NCI-H524 (cell line): ENCODE measurements around the gene NEU1.
A peak's percentile ranks its signal among the peaks of the same experiment; 100 is the strongest.
"Not testable (repeated sequence)": the region's sequence is repeated elsewhere in the genome, so short reads cannot be mapped to it uniquely, and the experiment has no call there.

Source experiments
- DNase-seq, 2 experiments: peaks; one replicate each; lab custom pipeline; 2025; lab: John Stamatoyannopoulos, UW

NEU1 gene

GRCh38 chr6:31817929-31818511, 44.6 kb downstream of the NEU1 start:
- DNase-seq = not testable (repeated sequence)

DNA sequence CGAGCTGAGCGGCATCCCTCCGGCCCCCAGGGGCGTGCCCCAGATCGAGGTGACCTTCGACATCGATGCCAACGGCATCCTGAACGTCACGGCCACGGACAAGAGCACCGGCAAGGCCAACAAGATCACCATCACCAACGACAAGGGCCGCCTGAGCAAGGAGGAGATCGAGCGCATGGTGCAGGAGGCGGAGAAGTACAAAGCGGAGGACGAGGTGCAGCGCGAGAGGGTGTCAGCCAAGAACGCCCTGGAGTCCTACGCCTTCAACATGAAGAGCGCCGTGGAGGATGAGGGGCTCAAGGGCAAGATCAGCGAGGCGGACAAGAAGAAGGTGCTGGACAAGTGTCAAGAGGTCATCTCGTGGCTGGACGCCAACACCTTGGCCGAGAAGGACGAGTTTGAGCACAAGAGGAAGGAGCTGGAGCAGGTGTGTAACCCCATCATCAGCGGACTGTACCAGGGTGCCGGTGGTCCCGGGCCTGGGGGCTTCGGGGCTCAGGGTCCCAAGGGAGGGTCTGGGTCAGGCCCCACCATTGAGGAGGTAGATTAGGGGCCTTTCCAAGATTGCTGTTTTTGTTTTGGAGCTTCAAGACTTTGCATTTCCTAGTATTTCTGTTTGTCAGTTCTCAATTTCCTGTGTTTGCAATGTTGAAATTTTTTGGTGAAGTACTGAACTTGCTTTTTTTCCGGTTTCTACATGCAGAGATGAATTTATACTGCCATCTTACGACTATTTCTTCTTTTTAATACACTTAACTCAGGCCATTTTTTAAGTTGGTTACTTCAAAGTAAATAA, 45.3 kb downstream of the NEU1 start:
- DNase-seq = not testable (repeated sequence)

DNA sequence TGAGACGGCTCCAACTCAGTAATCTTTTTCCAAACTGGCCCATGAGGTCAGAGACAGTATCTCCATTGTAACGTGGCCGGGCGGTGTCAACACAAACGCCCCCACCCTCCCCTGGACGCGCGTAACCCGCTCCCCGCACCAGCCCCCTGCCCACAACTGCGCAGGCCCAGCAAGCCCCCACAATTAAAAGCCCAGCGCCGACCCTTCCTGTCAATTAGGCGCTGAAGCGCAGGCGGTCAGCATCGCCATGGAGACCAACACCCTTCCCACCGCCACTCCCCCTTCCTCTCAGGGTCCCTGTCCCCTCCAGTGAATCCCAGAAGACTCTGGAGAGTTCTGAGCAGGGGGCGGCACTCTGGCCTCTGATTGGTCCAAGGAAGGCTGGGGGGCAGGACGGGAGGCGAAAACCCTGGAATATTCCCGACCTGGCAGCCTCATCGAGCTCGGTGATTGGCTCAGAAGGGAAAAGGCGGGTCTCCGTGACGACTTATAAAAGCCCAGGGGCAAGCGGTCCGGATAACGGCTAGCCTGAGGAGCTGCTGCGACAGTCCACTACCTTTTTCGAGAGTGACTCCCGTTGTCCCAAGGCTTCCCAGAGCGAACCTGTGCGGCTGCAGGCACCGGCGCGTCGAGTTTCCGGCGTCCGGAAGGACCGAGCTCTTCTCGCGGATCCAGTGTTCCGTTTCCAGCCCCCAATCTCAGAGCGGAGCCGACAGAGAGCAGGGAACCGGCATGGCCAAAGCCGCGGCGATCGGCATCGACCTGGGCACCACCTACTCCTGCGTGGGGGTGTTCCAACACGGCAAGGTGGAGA, 47.4 kb downstream of the NEU1 start, which contains the start of the genes HSPA1A and HSPA1L:
TSS of gene HSPA1A (plus strand) at position 519 of the 814 bp plus-strand sequence. CDS start at position 733, 214 bp downstream.
TSS of gene HSPA1L (minus strand) at position 259 of the 814 bp plus-strand sequence. CDS start 3,311 bp downstream, outside the sequence.
- peak; percentile 97 for DNase-seq

GRCh38 chr6:31814677-31815024, 48.0 kb downstream of the NEU1 start:
- DNase-seq = peak; percentile 81 to 85

GRCh38 chr6:31813465-31813849, 49.2 kb downstream of the NEU1 start:
- DNase-seq = no peak

DNA sequence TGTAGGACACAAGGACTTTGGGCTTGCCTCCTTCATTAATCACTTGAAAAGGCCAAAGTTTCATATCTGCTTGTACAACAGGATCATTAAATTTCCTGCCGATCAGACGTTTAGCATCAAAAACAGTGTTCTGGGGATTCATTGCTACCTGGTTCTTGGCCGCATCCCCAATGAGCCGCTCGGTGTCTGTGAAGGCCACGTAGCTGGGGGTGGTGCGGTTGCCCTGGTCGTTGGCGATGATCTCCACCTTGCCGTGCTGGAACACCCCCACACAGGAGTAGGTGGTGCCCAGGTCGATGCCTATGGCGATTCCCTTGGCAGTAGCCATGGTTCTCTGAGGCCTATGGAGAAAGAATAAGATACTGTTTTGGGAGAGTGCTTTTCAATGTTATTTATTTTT, 51.0 kb downstream of the NEU1 start:
- DNase-seq = no peak

GRCh38 chr6:31808599-31808998, 54.0 kb downstream of the NEU1 start:
- not testable (repeated sequence) for DNase-seq
